A549 (cell line): ENCODE data around the gene LAMTOR4.
"Not testable (repeated sequence)": the region's sequence is repeated elsewhere in the genome, so short reads cannot be mapped to it uniquely, and the experiment has no call there.

ENCODE experiments used
- CHD2 ChIP-seq: fragments of 150-350 bp; IDR thresholded peaks from 2 replicates; pipeline ENCODE4 v1.6.1; 2014; ENCODE audit warnings: low read length; ENCODE audit not compliant: partially characterized antibody
- PBX3 ChIP-seq: IDR thresholded peaks from 2 replicates; pipeline ENCODE4 v1.6.1; 2012
- RCOR1 ChIP-seq: fragments of 150-350 bp; IDR thresholded peaks from 2 replicates; pipeline ENCODE4 v1.6.1; 2014; ENCODE audit warnings: antibody characterized with exemption, low read length, low read depth
- SMC3 ChIP-seq: fragments of >200 bp; sonication (Bioruptor Twin); formaldehyde crosslinking; IDR thresholded peaks from 3 replicates; pipeline ENCODE4 v1.6.1; 2018; ENCODE audit warnings: inconsistent platforms

DNA sequence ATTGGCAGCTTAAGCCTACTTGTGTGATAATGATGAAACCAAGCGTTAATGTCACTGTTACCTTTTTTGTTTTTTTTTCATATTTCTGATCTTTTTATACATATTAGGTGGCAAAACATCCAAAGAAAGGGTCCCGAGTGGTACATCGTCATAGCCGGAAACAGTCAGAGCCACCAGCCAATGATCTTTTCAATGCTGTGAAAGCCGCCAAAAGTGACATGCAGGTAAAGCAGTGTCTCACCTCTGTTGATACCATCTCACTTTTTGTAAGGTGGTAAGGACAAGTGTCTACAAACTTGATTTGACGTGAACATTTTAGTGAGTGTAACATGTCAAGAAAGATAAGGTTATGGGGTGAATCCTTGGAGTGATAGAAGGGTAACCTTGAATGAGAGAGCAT lies 33.9 kb downstream of the LAMTOR4 start:
- not testable (repeated sequence) for TF ChIP-seq RCOR1, CHD2, PBX3, SMC3
